GM12892 (cell line): ENCODE results near the gene MRAP.

Experiments
- POLR2AphosphoS5 ChIP-seq: IDR thresholded peaks from 2 replicates; pipeline ENCODE4 v1.6.1; 2011; ENCODE audit warnings: low read depth, low read length, control low read depth
- TAF1 ChIP-seq: IDR thresholded peaks from 2 replicates; pipeline ENCODE4 v1.6.1; 2011; ENCODE audit warnings: low read depth, mild to moderate bottlenecking, control low read depth, low read length, borderline replicate concordance

DNA sequence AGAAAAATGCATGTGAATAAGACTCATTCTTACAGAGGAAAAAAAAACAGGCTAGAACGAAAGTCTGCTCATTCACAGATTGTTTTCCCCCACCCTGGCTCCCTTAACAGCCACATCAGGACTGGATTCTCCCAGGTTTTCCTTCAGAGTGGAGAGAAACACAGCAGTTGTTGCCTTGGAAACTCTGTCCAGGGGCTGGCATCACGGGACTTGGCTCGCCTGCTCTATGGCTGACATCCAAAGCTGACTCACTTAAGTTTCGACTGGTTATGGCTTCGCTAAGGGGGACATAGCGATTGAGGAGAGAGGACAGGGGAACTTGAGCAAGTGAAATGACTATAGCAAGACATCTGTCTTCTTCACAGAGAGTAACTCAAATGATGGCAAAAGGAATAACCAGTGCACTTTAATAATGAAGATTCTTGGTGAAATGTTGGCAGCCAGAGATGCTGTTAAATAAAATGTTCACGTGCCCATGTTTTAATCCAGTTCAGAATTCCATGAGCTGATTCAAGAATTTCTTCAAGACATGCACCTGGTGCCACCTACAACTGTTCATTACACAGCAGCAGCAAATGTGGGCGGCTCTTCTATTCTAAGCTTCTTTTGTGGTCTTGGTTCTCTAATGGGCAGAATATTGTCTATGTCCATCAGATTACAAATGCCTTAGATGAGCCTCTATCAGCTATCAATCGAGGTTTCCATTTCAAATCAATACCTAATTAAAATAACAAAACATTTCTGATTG, 41.6 kb upstream of the MRAP start:
- no peak for TF ChIP-seq POLR2AphosphoS5
- TF ChIP-seq TAF1: no peak
